Liver (tissue), 3 donors: ENCODE results near the gene NOPCHAP1.

Experiments used
- ATF3 ChIP-seq: IDR thresholded peaks from 2 replicates; pipeline ENCODE4 v1.6.1; 2016; ENCODE audit warnings: antibody characterized with exemption
- CTCF ChIP-seq: fragments of 150-350 bp; IDR thresholded peaks from 2 replicates; pipeline ENCODE4 v1.5.1; 2017; ENCODE audit warnings: improper control_type of control experiment, low read depth, low read length; ENCODE audit not compliant: missing input control
- FOXA1 ChIP-seq: IDR thresholded peaks from 2 replicates; pipeline ENCODE4 v1.6.1; 2016; ENCODE audit warnings: antibody characterized with exemption
- GABPA ChIP-seq, 2 donors: IDR thresholded peaks in 1 of 2; conservative IDR thresholded peaks in 1 of 2; 2 replicates each; pipeline ENCODE4 v1.6.1; 2016; ENCODE audit warnings: antibody characterized with exemption in 2 of 2, mild to moderate bottlenecking in 1 of 2, moderate library complexity in 1 of 2
- HNF4G ChIP-seq: IDR thresholded peaks from 2 replicates; pipeline ENCODE4 v1.6.1; 2016; ENCODE audit warnings: antibody characterized with exemption
- MAX ChIP-seq: IDR thresholded peaks from 2 replicates; pipeline ENCODE4 v1.6.1; 2016; ENCODE audit warnings: antibody characterized with exemption
- REST ChIP-seq: IDR thresholded peaks from 2 replicates; pipeline ENCODE4 v1.6.1; 2016; ENCODE audit warnings: antibody characterized with exemption, mild to moderate bottlenecking
- TAF1 ChIP-seq: conservative IDR thresholded peaks from 2 replicates; pipeline ENCODE4 v1.6.1; 2016; ENCODE audit warnings: antibody characterized with exemption, mild to moderate bottlenecking
- YY1 ChIP-seq: IDR thresholded peaks from 2 replicates; pipeline ENCODE4 v1.6.1; 2016; ENCODE audit warnings: antibody characterized with exemption, mild to moderate bottlenecking
- ZBTB33 ChIP-seq: IDR thresholded peaks from 2 replicates; pipeline ENCODE4 v1.6.1; 2016; ENCODE audit warnings: antibody characterized with exemption
- donor health status: healthy.
- donor health status: healthy.

GRCh38 chr12:104986022-104986941, at the start of gene NOPCHAP1:
- no peak for TF ChIP-seq CTCF
- peak; percentile 62 for TF ChIP-seq MAX
- no peak for TF ChIP-seq HNF4G
- no peak for TF ChIP-seq TAF1
- no peak for TF ChIP-seq ZBTB33
- TF ChIP-seq YY1: peak; percentile 75
- no peak for TF ChIP-seq FOXA1
- no peak for TF ChIP-seq ATF3
- peak in 1 of 2 donors; percentile 35 for TF ChIP-seq GABPA (IDR thresholded peaks at IDR 0.05 in 1 of 2, conservative IDR thresholded peaks at IDR 0.05 in 1 of 2)
- TF ChIP-seq REST: no peak
